Activated T-cell treated with anti-CD3 and anti-CD28 coated beads, Interleukin-2, amount 50 U/mL, for 1 hour (primary cell): ENCODE data around the gene BLACAT1.
"Not testable (repeated sequence)": the region's sequence is repeated elsewhere in the genome, so short reads cannot be mapped to it uniquely, and the experiment has no call there.

ENCODE experiments used
- DNase-seq: peaks from one replicate; pipeline ENCODE4 v3.0.0-alpha.2; 2020

BLACAT1 gene

GRCh38 chr1:205406252-205406651, 49.6 kb downstream of the BLACAT1 start:
- not testable (repeated sequence) for DNase-seq
